ENCODE measurements around the gene EXD1. TPM values are rescaled to one million over a fixed set of nuclear protein-coding genes. Genes with fewer than 3 reads are reported as not detected.
"Not testable (repeated sequence)": the region's sequence is repeated elsewhere in the genome, so short reads cannot be mapped to it uniquely, and the experiment has no call there.

Gene EXD1
- total RNA-seq, 1 experiment from 2014 or later, result not detected

GRCh38 chr15:41262571-41262970 lies 32.0 kb upstream of the EXD1 start:
- Histone ChIP-seq H3K9me3 (ENCODE audit: control insufficient read depth in 1 of 2, insufficient read depth in 1 of 2, low read depth in 1 of 2, low read length in 2 of 2) (no peaks in the 10 kb centered on the region), H2AFZ (ENCODE audit: low read depth, low read length, poor library complexity, severe bottlenecking) (no peak overlapping the region), H3K27ac (ENCODE audit: low read depth, low read length) (no peak overlapping the region), H3K9me2 (ENCODE audit: insufficient read depth) (no peaks in the 10 kb centered on the region), H4K20me1 (ENCODE audit: insufficient read depth) (no peaks in the 10 kb centered on the region), H3K27me3 (ENCODE audit: insufficient read depth, low read length) (no peaks in the 10 kb centered on the region), H3K79me2 (ENCODE audit: insufficient read depth, low read length) (no peaks in the 10 kb centered on the region), H3K4me1 (ENCODE audit: control insufficient read depth in 1 of 2, insufficient read depth in 2 of 2, low read length in 2 of 2) (peaks cover 7 to 18% of the 10 kb centered on the region in 2 experiments), H3K4me3 (replicated peaks in 1 of 2; ENCODE audit: low read depth in 1 of 2, low read length in 2 of 2) (no peak overlapping the region), H3K4me2 (ENCODE audit: low read length) (no peak overlapping the region), H3K9ac (ENCODE audit: low read length) (no peak overlapping the region), H3K36me3 (ENCODE audit: control insufficient read depth in 1 of 2, insufficient read depth in 2 of 2, low read length in 2 of 2) (peaks cover 14 to 18% of the 10 kb centered on the region in 2 experiments)
- CTCF ChIA-PET, result no interaction called here
- TF ChIP-seq EZH2 (IDR thresholded peaks at IDR 0.05) (no peak), REST (IDR thresholded peaks at IDR 0.05; ENCODE audit: low read depth) (no peak), ELF1 (IDR thresholded peaks at IDR 0.05; ENCODE audit: borderline replicate concordance, low read depth) (no peak), POLR2AphosphoS5 (IDR thresholded peaks at IDR 0.05; ENCODE audit: low read depth, low read length) (no peak), RAD21 (IDR thresholded peaks at IDR 0.05; ENCODE audit: low read depth) (no peak), CBX3 (IDR thresholded peaks at IDR 0.05; ENCODE audit: low read depth) (no peak), CEBPB (IDR thresholded peaks at IDR 0.05; ENCODE audit: low read depth) (no peak), SP1 (IDR thresholded peaks at IDR 0.05; ENCODE audit: low read depth) (no peak)
- DNase-seq (ENCODE audit: low read depth, low spot score) (no peak), ATAC-seq (no peak)
- RAD21 ChIA-PET (ENCODE audit: low non-redundant PET in 1 of 2, low total read pairs in 2 of 2, uncharacterized antibody in 2 of 2, unreplicated experiment in 2 of 2), result no interaction called here
- POLR2A ChIA-PET, result no interaction called here
- intact Hi-C loops (cut with micrococcal nuclease), result no loop called here
- no TSS peak for BruUV-seq (replicated peaks)

- H3K27ac ChIP-seq (ENCODE audit: low read depth, low read length); CTCF ChIA-PET: not testable (repeated sequence)
Measured at GRCh38 chr15:41260924-41261323, 30.4 kb upstream of the EXD1 start.

More at GRCh38 chr15:41260924-41261323, 30.4 kb upstream of the EXD1 start:
- H3K4me2 ChIP-seq (ENCODE audit: low read length); H3K9ac ChIP-seq (ENCODE audit: low read length); H3K4me3 ChIP-seq (replicated peaks in 1 of 2; ENCODE audit: low read depth in 1 of 2, low read length in 2 of 2); BruUV-seq (replicated peaks); DNase-seq (ENCODE audit: low read depth, low spot score); H4K20me1 ChIP-seq (ENCODE audit: insufficient read depth); H3K27me3 ChIP-seq (ENCODE audit: insufficient read depth, low read length); RAD21 ChIA-PET (ENCODE audit: low non-redundant PET in 1 of 2, low total read pairs in 2 of 2, uncharacterized antibody in 2 of 2, unreplicated experiment in 2 of 2); POLR2A ChIA-PET; H3K9me3 ChIP-seq (ENCODE audit: control insufficient read depth in 1 of 2, insufficient read depth in 1 of 2, low read depth in 1 of 2, low read length in 2 of 2); intact Hi-C loops (cut with micrococcal nuclease); H3K9me2 ChIP-seq (ENCODE audit: insufficient read depth); ATAC-seq; H3K79me2 ChIP-seq (ENCODE audit: insufficient read depth, low read length); H2AFZ ChIP-seq (ENCODE audit: low read depth, low read length, poor library complexity, severe bottlenecking): not testable (repeated sequence)
- peaks cover 14 to 19% of the 10 kb centered on the region in 2 experiments for H3K36me3 ChIP-seq (ENCODE audit: control insufficient read depth in 1 of 2, insufficient read depth in 2 of 2, low read length in 2 of 2)
- H3K4me1 ChIP-seq (ENCODE audit: control insufficient read depth in 1 of 2, insufficient read depth in 2 of 2, low read length in 2 of 2), result peaks cover 7 to 28% of the 10 kb centered on the region in 2 experiments
